Ishikawa (cell line): ENCODE data around the gene TRIAP1.

Experiments
- CEBPB ChIP-seq: IDR thresholded peaks from 2 replicates; pipeline ENCODE4 v1.6.1; 2012
- CREB1 ChIP-seq: IDR thresholded peaks from 2 replicates; pipeline ENCODE4 v1.6.1; 2012; ENCODE audit warnings: low read depth
- EGR1 ChIP-seq: IDR thresholded peaks from 2 replicates; pipeline ENCODE4 v1.6.1; 2012
- EP300 ChIP-seq: IDR thresholded peaks from 2 replicates; pipeline ENCODE4 v1.6.1; 2012; ENCODE audit warnings: borderline replicate concordance
- FOXM1 ChIP-seq: IDR thresholded peaks from 2 replicates; pipeline ENCODE4 v1.6.1; 2012; ENCODE audit warnings: low read depth, borderline replicate concordance
- RAD21 ChIP-seq: IDR thresholded peaks from 2 replicates; pipeline ENCODE4 v1.6.1; 2012; ENCODE audit warnings: low read depth
- TAF1 ChIP-seq: IDR thresholded peaks from 2 replicates; pipeline ENCODE4 v1.6.1; 2012; ENCODE audit warnings: low read depth, mild to moderate bottlenecking
- TEAD4 ChIP-seq: IDR thresholded peaks from 2 replicates; pipeline ENCODE4 v1.6.1; 2012
- YY1 ChIP-seq: IDR thresholded peaks from 2 replicates; pipeline ENCODE4 v1.6.1; 2012; ENCODE audit warnings: low read depth
- ZBTB7A ChIP-seq: IDR thresholded peaks from 2 replicates; pipeline ENCODE4 v1.6.1; 2012; ENCODE audit warnings: low read depth
- TF ChIP-seq, protein P1 (sequence below): IDR thresholded peaks from 2 replicates; pipeline ENCODE4 v1.6.1; 2012
- TF ChIP-seq, protein P2 (sequence below): IDR thresholded peaks from 2 replicates; pipeline ENCODE4 v1.6.1; 2012; ENCODE audit warnings: low read depth, mild to moderate bottlenecking

DNA sequence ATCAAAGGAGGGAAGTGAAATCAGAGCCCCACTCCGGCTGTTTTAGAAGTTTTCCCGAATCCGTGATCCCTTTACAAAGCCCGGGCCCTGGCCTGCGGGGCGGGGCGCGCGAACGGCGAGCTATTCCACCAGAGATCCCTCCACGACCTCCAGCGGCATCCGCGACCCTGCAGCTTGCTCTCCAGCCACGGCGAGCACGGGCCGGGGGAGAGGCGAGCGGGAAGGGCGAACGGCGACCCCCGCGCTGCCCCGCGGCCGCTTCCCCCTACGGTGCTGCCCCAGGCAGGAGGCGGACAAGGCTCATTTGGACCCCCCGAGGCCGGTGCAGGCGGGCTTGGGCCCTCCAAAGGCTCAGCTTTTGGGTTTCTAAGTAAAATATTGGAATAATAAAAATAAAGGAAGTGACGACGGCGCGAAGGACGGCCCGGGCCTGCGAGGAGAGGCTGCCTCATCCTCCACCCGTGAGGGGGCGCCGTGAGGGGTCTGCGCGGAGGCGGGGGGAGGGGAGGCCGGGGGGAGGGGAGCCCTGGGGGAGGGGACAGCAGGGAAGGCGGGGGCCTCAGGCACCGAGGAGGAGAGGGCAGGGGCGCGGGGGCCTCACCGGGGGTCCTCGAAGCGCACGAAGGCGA lies 22.8 kb upstream of the TRIAP1 start:
- TF ChIP-seq EP300 (no peak), CEBPB (no peak), TEAD4 (no peak), RAD21 (no peak), TAF1 (no peak; the same call in 1 of the 2 replicates), ZBTB7A (no peak), FOXM1 (no peak), YY1 (no peak), EGR1 (no peak), CREB1 (no peak)
- TF ChIP-seq, protein P1, sequence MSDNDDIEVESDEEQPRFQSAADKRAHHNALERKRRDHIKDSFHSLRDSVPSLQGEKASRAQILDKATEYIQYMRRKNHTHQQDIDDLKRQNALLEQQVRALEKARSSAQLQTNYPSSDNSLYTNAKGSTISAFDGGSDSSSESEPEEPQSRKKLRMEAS, result no peak
- TF ChIP-seq, protein P2, sequence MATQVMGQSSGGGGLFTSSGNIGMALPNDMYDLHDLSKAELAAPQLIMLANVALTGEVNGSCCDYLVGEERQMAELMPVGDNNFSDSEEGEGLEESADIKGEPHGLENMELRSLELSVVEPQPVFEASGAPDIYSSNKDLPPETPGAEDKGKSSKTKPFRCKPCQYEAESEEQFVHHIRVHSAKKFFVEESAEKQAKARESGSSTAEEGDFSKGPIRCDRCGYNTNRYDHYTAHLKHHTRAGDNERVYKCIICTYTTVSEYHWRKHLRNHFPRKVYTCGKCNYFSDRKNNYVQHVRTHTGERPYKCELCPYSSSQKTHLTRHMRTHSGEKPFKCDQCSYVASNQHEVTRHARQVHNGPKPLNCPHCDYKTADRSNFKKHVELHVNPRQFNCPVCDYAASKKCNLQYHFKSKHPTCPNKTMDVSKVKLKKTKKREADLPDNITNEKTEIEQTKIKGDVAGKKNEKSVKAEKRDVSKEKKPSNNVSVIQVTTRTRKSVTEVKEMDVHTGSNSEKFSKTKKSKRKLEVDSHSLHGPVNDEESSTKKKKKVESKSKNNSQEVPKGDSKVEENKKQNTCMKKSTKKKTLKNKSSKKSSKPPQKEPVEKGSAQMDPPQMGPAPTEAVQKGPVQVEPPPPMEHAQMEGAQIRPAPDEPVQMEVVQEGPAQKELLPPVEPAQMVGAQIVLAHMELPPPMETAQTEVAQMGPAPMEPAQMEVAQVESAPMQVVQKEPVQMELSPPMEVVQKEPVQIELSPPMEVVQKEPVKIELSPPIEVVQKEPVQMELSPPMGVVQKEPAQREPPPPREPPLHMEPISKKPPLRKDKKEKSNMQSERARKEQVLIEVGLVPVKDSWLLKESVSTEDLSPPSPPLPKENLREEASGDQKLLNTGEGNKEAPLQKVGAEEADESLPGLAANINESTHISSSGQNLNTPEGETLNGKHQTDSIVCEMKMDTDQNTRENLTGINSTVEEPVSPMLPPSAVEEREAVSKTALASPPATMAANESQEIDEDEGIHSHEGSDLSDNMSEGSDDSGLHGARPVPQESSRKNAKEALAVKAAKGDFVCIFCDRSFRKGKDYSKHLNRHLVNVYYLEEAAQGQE, result no peak
